CD4-positive, alpha-beta memory T cell (primary cell): ENCODE measurements around the gene PPP2R2B. TPM values are rescaled to one million over a fixed set of nuclear protein-coding genes. Genes with fewer than 3 reads are reported as not detected.

Source experiments
- CTCF ChIA-PET: fragments of 350-600 bp; sonication (Branson Sonifier 250); formaldehyde crosslinking; loops from one replicate; lab custom pipeline; 2021; ENCODE audit warnings: inconsistent platforms; ENCODE audit not compliant: partially characterized antibody; lab: Charles Lee
- POLR2A ChIA-PET: fragments of 350-600 bp; sonication (Branson Sonifier 250); formaldehyde crosslinking; loops from one replicate; lab custom pipeline; 2021; ENCODE audit not compliant: partially characterized antibody; lab: Charles Lee
- DNase-seq, 5 donors: peaks; one replicate each; pipeline versions ENCODE4 v3.0.0 to v3.0.0-alpha.2; 2020 to 2022; ENCODE audit warnings: mixed read lengths in 1 of 5
- H3K27ac ChIP-seq: one replicate; pipeline ENCODE4 v1.7.0; 2013; ENCODE audit warnings: low read depth, low read length
- H3K27me3 ChIP-seq: 2 replicates; pipeline ENCODE4 v1.7.0; 2013; ENCODE audit warnings: mild to moderate bottlenecking, low read length, moderate library complexity; ENCODE audit not compliant: insufficient read depth
- H3K36me3 ChIP-seq: 2 replicates; pipeline ENCODE4 v1.7.0; 2013; ENCODE audit warnings: mild to moderate bottlenecking, low read length, moderate library complexity; ENCODE audit not compliant: insufficient read depth
- H3K4me1 ChIP-seq: 2 replicates; pipeline ENCODE4 v1.7.0; 2013; ENCODE audit warnings: mild to moderate bottlenecking, low read length, moderate library complexity; ENCODE audit not compliant: insufficient read depth
- H3K4me3 ChIP-seq, 2 donors: one replicate each; pipeline ENCODE4 v1.7.0; 2013; ENCODE audit warnings: low read length in 2 of 2, mild to moderate bottlenecking in 1 of 2
- H3K9me3 ChIP-seq, 2 donors: one replicate each; pipeline ENCODE4 v1.7.0; 2013; ENCODE audit warnings: low read length in 2 of 2, control low read depth in 1 of 2; ENCODE audit not compliant: control insufficient read depth in 1 of 2
- H3K27ac Mint-ChIP-seq, 7 donors: one replicate each; pipeline ENCODE4 v1.8.0; 2020 to 2021; ENCODE audit warnings: mixed read lengths in 7 of 7, mild to moderate bottlenecking in 6 of 7, inconsistent platforms in 3 of 7, moderate library complexity in 3 of 7
- H3K27me3 Mint-ChIP-seq, 2 donors: one replicate each; pipeline ENCODE4 v1.8.0; 2020 to 2021; ENCODE audit warnings: mixed read lengths in 2 of 2
- H3K36me3 Mint-ChIP-seq, 2 donors: one replicate each; pipeline ENCODE4 v1.8.0; 2020 to 2021; ENCODE audit warnings: mixed read lengths in 2 of 2, inconsistent platforms in 1 of 2, mild to moderate bottlenecking in 1 of 2
- H3K4me1 Mint-ChIP-seq, 4 donors: one replicate each; pipeline ENCODE4 v1.8.0; 2020 to 2021; ENCODE audit warnings: mixed read lengths in 4 of 4, mild to moderate bottlenecking in 1 of 4
- H3K4me3 Mint-ChIP-seq, 8 donors: one replicate each; pipeline ENCODE4 v1.8.0; 2020 to 2021; ENCODE audit warnings: mixed read lengths in 8 of 8, mild to moderate bottlenecking in 7 of 8, moderate library complexity in 6 of 8, inconsistent platforms in 3 of 8
- H3K9me3 Mint-ChIP-seq, 8 donors: one replicate each; pipeline ENCODE4 v1.8.0; 2020 to 2021; ENCODE audit warnings: mixed read lengths in 8 of 8, mild to moderate bottlenecking in 5 of 8, inconsistent platforms in 3 of 8, moderate library complexity in 1 of 8
- intact Hi-C: fragments of 100-400 bp; cut with micrococcal nuclease; formaldehyde crosslinking; loops from one replicate; pipeline ENCODE4 v1.15.1; 2023
- polyA plus RNA-seq, 2 donors: library from polyadenylated mRNA; unstranded; fragments of 300-500 nt; fragmentation: Illumina TruSeq; gene quantifications; one replicate each; pipeline ENCODE4 v1.2.3, GENCODE V29; 2021
- total RNA-seq, 2 experiments: library from RNA; stranded (reverse); gene quantifications; one replicate each; pipeline ENCODE4 v1.2.3, GENCODE V29; 2021

Gene PPP2R2B
- total and polyA plus RNA-seq, 4 experiments from 2014 or later = 3.1 to 13.0 (median 6.7) TPM

- CTCF ChIA-PET = interaction anchor here (0.6 kb wide), 1 partner anchor 244 kb away, joined by 3 read pairs; no protein-coding TSS in a partner anchor
- POLR2A ChIA-PET = interaction anchor here (1.6 kb wide), 1 partner anchor 10 kb away, joined by 7 read pairs; the partner anchor contains the start of gene PPP2R2B
- H3K9me3 Mint-ChIP-seq = no peaks in the 10 kb centered on the region
- intact Hi-C loops = no loop called here
- no peak overlapping the region for H3K27ac Mint-ChIP-seq
- H3K4me1 Mint-ChIP-seq = peaks cover 0 to 3% (median 0%) of the 10 kb centered on the region in 4 donors
- peaks cover 4 to 6% of the 10 kb centered on the region in 2 donors for H3K27me3 Mint-ChIP-seq
- no peaks in the 10 kb centered on the region for H3K9me3 ChIP-seq
- H3K4me3 Mint-ChIP-seq = no peak overlapping the region
- no peaks in the 10 kb centered on the region for H3K36me3 ChIP-seq
- no peak for DNase-seq
- H3K36me3 Mint-ChIP-seq = no peaks in the 10 kb centered on the region
- no peaks in the 10 kb centered on the region for H3K27me3 ChIP-seq
- H3K27ac ChIP-seq = no peak overlapping the region
- no peaks in the 10 kb centered on the region for H3K4me1 ChIP-seq
- no peak overlapping the region for H3K4me3 ChIP-seq
These were observed 9.9 kb upstream of the PPP2R2B start for GRCh38 chr5:146888351-146888978.

- Histone ChIP-seq H3K36me3 (no peaks in the 10 kb centered on the region), H3K4me3 (no peak overlapping the region), H3K27ac (no peak overlapping the region), H3K9me3 (no peaks in the 10 kb centered on the region), H3K27me3 (no peaks in the 10 kb centered on the region), H3K4me1 (peaks cover 1% of the 10 kb centered on the region)
- DNase-seq = no peak
- POLR2A ChIA-PET = no interaction called here
- peaks cover 0 to 3% (median under 1%) of the 10 kb centered on the region in 4 donors for H3K4me1 Mint-ChIP-seq
- no peaks in the 10 kb centered on the region for H3K36me3 Mint-ChIP-seq
- CTCF ChIA-PET = no interaction called here
- H3K27ac Mint-ChIP-seq = no peak overlapping the region
- no peak overlapping the region for H3K4me3 Mint-ChIP-seq
- no peaks in the 10 kb centered on the region for H3K9me3 Mint-ChIP-seq
- peaks cover 8 to 10% of the 10 kb centered on the region in 2 donors for H3K27me3 Mint-ChIP-seq
- intact Hi-C loops = no loop called here
These were observed 5.6 kb upstream of the PPP2R2B start for GRCh38 chr5:146884066-146884626.

- CTCF ChIA-PET = no interaction called here
- no peaks in the 10 kb centered on the region for H3K36me3 Mint-ChIP-seq
- H3K4me3 ChIP-seq = no peak overlapping the region
- H3K27me3 Mint-ChIP-seq = peaks cover 8 to 13% of the 10 kb centered on the region in 2 donors
- H3K27ac Mint-ChIP-seq = no peak overlapping the region
- H3K27me3 ChIP-seq = no peaks in the 10 kb centered on the region
- no peak overlapping the region for H3K4me3 Mint-ChIP-seq
- DNase-seq = no peak
- no peaks in the 10 kb centered on the region for H3K36me3 ChIP-seq
- peaks cover 6% of the 10 kb centered on the region for H3K4me1 ChIP-seq
- H3K9me3 Mint-ChIP-seq = no peaks in the 10 kb centered on the region
- intact Hi-C loops = no loop called here
- peaks cover 0 to 8% (median 5%) of the 10 kb centered on the region in 4 donors for H3K4me1 Mint-ChIP-seq
- POLR2A ChIA-PET = no interaction called here
- H3K9me3 ChIP-seq = no peaks in the 10 kb centered on the region
- no peak overlapping the region for H3K27ac ChIP-seq
These were observed 5.0 kb upstream of the PPP2R2B start for GRCh38 chr5:146883511-146883910.

GRCh38 chr5:146880966-146881365 lies 2.4 kb upstream of the PPP2R2B start:
- peaks cover 13 to 15% of the 10 kb centered on the region in 2 donors for H3K27me3 Mint-ChIP-seq
- no peak overlapping the region for H3K27ac Mint-ChIP-seq
- Histone ChIP-seq H3K27ac (no peak overlapping the region), H3K36me3 (no peaks in the 10 kb centered on the region), H3K4me3 (no peak overlapping the region), H3K27me3 (no peaks in the 10 kb centered on the region), H3K9me3 (no peaks in the 10 kb centered on the region), H3K4me1 (peaks cover 18% of the 10 kb centered on the region)
- intact Hi-C loops = no loop called here
- DNase-seq = no peak
- ChIA-PET POLR2A (no interaction called here), CTCF (no interaction called here)
- peaks cover 10 to 20% (median 14%) of the 10 kb centered on the region in 4 donors for H3K4me1 Mint-ChIP-seq
- H3K36me3 Mint-ChIP-seq = peaks cover 0 to 3% of the 10 kb centered on the region in 2 donors
- H3K9me3 Mint-ChIP-seq = no peaks in the 10 kb centered on the region
- peak overlapping the region in 1 of 8 donors; percentile 4 for H3K4me3 Mint-ChIP-seq

- intact Hi-C loops = loop anchor here (1.0 to 10.0 kb wide), 2 partner anchors 127 to 213 kb away; no protein-coding TSS in a partner anchor
- H3K36me3 Mint-ChIP-seq = peaks cover 0 to 3% of the 10 kb centered on the region in 2 donors
- H3K4me3 Mint-ChIP-seq = peak overlapping the region; percentile 89 to 95 (median 92)
- H3K27ac Mint-ChIP-seq = peak overlapping the region in 6 of 7 donors; percentile 24 to 85 (median 42)
- ChIA-PET POLR2A (interaction anchor here (1.1 to 1.4 kb wide), 4 partner anchors 10 to 125 kb away, joined by 3 to 7 read pairs (median 4); no protein-coding TSS in a partner anchor), CTCF (interaction anchor here (1.4 to 1.5 kb wide), 2 partner anchors 215 to 217 kb away, joined by 4 to 5 read pairs; no protein-coding TSS in a partner anchor)
- H3K36me3 ChIP-seq = no peaks in the 10 kb centered on the region
- H3K9me3 Mint-ChIP-seq = peaks cover 0 to 2% (median 0%) of the 10 kb centered on the region in 8 donors
- peak overlapping the region; percentile 39 for H3K27ac ChIP-seq
- no peaks in the 10 kb centered on the region for H3K9me3 ChIP-seq
- peaks cover 9 to 12% of the 10 kb centered on the region in 2 donors for H3K27me3 Mint-ChIP-seq
- H3K4me3 ChIP-seq = peak overlapping the region; percentile 57 to 70
- peak in 4 of 5 donors; percentile 18 to 44 (median 24) for DNase-seq
- peaks cover 16 to 27% (median 22%) of the 10 kb centered on the region in 4 donors for H3K4me1 Mint-ChIP-seq
- H3K4me1 ChIP-seq = peaks cover 18% of the 10 kb centered on the region
- H3K27me3 ChIP-seq = no peaks in the 10 kb centered on the region
These were observed 628 bp downstream of the PPP2R2B start for GRCh38 chr5:146877783-146878475.

- Histone ChIP-seq H3K36me3 (no peaks in the 10 kb centered on the region), H3K27ac (peak overlapping the region; percentile 39), H3K9me3 (no peaks in the 10 kb centered on the region), H3K27me3 (no peaks in the 10 kb centered on the region), H3K4me1 (peaks cover 18% of the 10 kb centered on the region), H3K4me3 (peak overlapping the region; percentile 57 to 70)
- peak in 2 of 5 donors; percentile 6 to 7 for DNase-seq
- ChIA-PET CTCF (interaction anchor here (1.4 to 1.7 kb wide), 2 partner anchors 89 to 214 kb away, joined by 4 read pairs; no protein-coding TSS in a partner anchor), POLR2A (interaction anchor here (1.1 to 1.4 kb wide), 2 partner anchors 53 to 124 kb away, joined by 3 read pairs; no protein-coding TSS in a partner anchor)
- H3K9me3 Mint-ChIP-seq = peaks cover 0 to 2% (median 0%) of the 10 kb centered on the region in 8 donors
- peak overlapping the region in 6 of 7 donors; percentile 56 to 81 (median 66) for H3K27ac Mint-ChIP-seq
- intact Hi-C loops = loop anchor here (10.0 kb wide), 1 partner anchor 212 kb away; no protein-coding TSS in a partner anchor
- H3K27me3 Mint-ChIP-seq = peaks cover 9 to 12% of the 10 kb centered on the region in 2 donors
- H3K4me3 Mint-ChIP-seq = peak overlapping the region; percentile 89 to 95 (median 92)
- peaks cover 16 to 27% (median 22%) of the 10 kb centered on the region in 4 donors for H3K4me1 Mint-ChIP-seq
- peaks cover 0 to 3% of the 10 kb centered on the region in 2 donors for H3K36me3 Mint-ChIP-seq
These were observed 1.3 kb downstream of the PPP2R2B start for GRCh38 chr5:146877178-146877681.
